ENCODE measurements around the gene PPFIBP1. TPM values are rescaled to one million over a fixed set of nuclear protein-coding genes. Genes with fewer than 3 reads are reported as not detected.
A peak's percentile ranks its signal among the peaks of the same experiment; 100 is the strongest.

Gene PPFIBP1
- polyA plus RNA-seq, 4 donors = 4.9 to 29.3 (median 12.7) TPM

- H3K4me3 ChIP-seq (ENCODE audit: low read depth in 1 of 3, low read length in 3 of 3) = no peak overlapping the region
- H3K36me3 ChIP-seq (ENCODE audit: control insufficient read depth in 3 of 3, insufficient read depth in 2 of 3, low read depth in 1 of 3, low read length in 3 of 3) = no peaks in the 10 kb centered on the region
- no peaks in the 10 kb centered on the region for H3K9me3 ChIP-seq (ENCODE audit: control insufficient read depth in 2 of 2, insufficient read depth in 1 of 2, low read depth in 1 of 2, low read length in 1 of 2)
- DNase-seq (peak; percentile 85 to 92), FAIRE-seq (no peak)
- WGBS, 3 donors = 12 to 30% (median 17%) methylated on average over 12 of the region's 12 CpGs
- H3K27me3 ChIP-seq (ENCODE audit: control insufficient read depth in 3 of 3, insufficient read depth in 3 of 3, low read length in 3 of 3) = no peaks in the 10 kb centered on the region
- peak overlapping the region in 2 of 3 donors; percentile 31 to 58 for H3K27ac ChIP-seq (ENCODE audit: low read depth in 1 of 3, low read length in 2 of 3)
- peaks cover 8 to 16% (median 12%) of the 10 kb centered on the region in 3 donors for H3K4me1 ChIP-seq (ENCODE audit: control insufficient read depth in 3 of 3, insufficient read depth in 2 of 3, low read depth in 1 of 3, low read length in 2 of 3)
Measured at GRCh38 chr12:27549801-27550652, 26.0 kb downstream of the PPFIBP1 start.

- no peak for DNase-seq
- no peak overlapping the region for H3K4me3 ChIP-seq (ENCODE audit: low read depth in 1 of 3, low read length in 3 of 3)
- no peak overlapping the region for H3K27ac ChIP-seq (ENCODE audit: low read depth in 1 of 3, low read length in 2 of 3)
- no peak for FAIRE-seq
- no peaks in the 10 kb centered on the region for H3K27me3 ChIP-seq (ENCODE audit: control insufficient read depth in 3 of 3, insufficient read depth in 3 of 3, low read length in 3 of 3)
- WGBS, 3 donors = 25 to 50% (median 29%) methylated on average over 4 of the region's 4 CpGs
- no peaks in the 10 kb centered on the region for H3K9me3 ChIP-seq (ENCODE audit: control insufficient read depth in 2 of 2, insufficient read depth in 1 of 2, low read depth in 1 of 2, low read length in 1 of 2)
- peaks cover 8 to 16% (median 14%) of the 10 kb centered on the region in 3 donors for H3K4me1 ChIP-seq (ENCODE audit: control insufficient read depth in 3 of 3, insufficient read depth in 2 of 3, low read depth in 1 of 3, low read length in 2 of 3)
- H3K36me3 ChIP-seq (ENCODE audit: control insufficient read depth in 3 of 3, insufficient read depth in 2 of 3, low read depth in 1 of 3, low read length in 3 of 3) = no peaks in the 10 kb centered on the region
Measured at GRCh38 chr12:27550653-27550975, 26.6 kb downstream of the PPFIBP1 start.

DNA sequence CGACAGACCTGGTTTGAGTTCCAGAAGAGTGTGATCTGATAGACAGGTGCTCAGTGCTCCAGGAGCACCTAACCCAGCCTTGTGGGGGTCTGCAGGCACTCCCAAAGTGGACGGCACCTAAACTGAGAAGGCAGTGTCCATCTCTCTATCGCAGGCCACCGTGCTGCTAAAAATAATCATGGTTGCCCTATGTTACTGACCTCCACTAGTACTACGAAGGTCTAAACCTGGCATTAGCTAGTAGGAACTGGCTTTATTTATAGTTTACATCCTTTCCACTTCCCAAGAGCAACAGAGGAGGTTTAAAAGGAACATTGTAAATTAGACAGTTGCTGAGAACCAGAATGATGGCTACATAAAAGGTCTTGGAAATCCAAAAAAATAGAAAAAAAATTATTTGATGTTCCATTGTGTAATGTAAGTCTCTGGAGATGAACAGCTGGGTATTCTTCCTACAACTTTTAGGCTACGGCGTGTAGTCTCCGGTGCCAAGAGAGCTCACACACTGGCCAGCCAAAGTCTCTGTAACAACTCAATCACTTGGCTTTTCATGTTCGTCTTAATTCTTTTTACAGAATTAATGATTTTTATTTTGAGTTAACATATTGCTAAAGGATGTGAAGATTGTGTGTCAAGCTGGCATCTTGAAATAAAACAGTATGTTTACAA lies 27.3 kb downstream of the PPFIBP1 start:
- FAIRE-seq (no peak), DNase-seq (no peak)
- no peaks in the 10 kb centered on the region for H3K9me3 ChIP-seq (ENCODE audit: control insufficient read depth in 2 of 2, insufficient read depth in 1 of 2, low read depth in 1 of 2, low read length in 1 of 2)
- WGBS, 3 donors = 59 to 84% (median 72%) methylated on average over 9 of the region's 9 CpGs
- H3K27me3 ChIP-seq (ENCODE audit: control insufficient read depth in 3 of 3, insufficient read depth in 3 of 3, low read length in 3 of 3) = no peaks in the 10 kb centered on the region
- no peak overlapping the region for H3K4me3 ChIP-seq (ENCODE audit: low read depth in 1 of 3, low read length in 3 of 3)
- H3K27ac ChIP-seq (ENCODE audit: low read depth in 1 of 3, low read length in 2 of 3) = no peak overlapping the region
- no peaks in the 10 kb centered on the region for H3K36me3 ChIP-seq (ENCODE audit: control insufficient read depth in 3 of 3, insufficient read depth in 2 of 3, low read depth in 1 of 3, low read length in 3 of 3)
- peaks cover 8 to 16% (median 14%) of the 10 kb centered on the region in 3 donors for H3K4me1 ChIP-seq (ENCODE audit: control insufficient read depth in 3 of 3, insufficient read depth in 2 of 3, low read depth in 1 of 3, low read length in 2 of 3)

GRCh38 chr12:27552235-27552634 lies 28.2 kb downstream of the PPFIBP1 start:
- no peak overlapping the region for H3K27ac ChIP-seq (ENCODE audit: low read depth in 1 of 3, low read length in 2 of 3)
- H3K9me3 ChIP-seq (ENCODE audit: control insufficient read depth in 2 of 2, insufficient read depth in 1 of 2, low read depth in 1 of 2, low read length in 1 of 2) = no peaks in the 10 kb centered on the region
- WGBS, 3 donors = 85 to 93% (median 85%) methylated on average over 6 of the region's 6 CpGs
- FAIRE-seq (no peak), DNase-seq (no peak)
- H3K4me3 ChIP-seq (ENCODE audit: low read depth in 1 of 3, low read length in 3 of 3) = no peak overlapping the region
- peaks cover 8 to 16% (median 14%) of the 10 kb centered on the region in 3 donors for H3K4me1 ChIP-seq (ENCODE audit: control insufficient read depth in 3 of 3, insufficient read depth in 2 of 3, low read depth in 1 of 3, low read length in 2 of 3)
- no peaks in the 10 kb centered on the region for H3K27me3 ChIP-seq (ENCODE audit: control insufficient read depth in 3 of 3, insufficient read depth in 3 of 3, low read length in 3 of 3)
- no peaks in the 10 kb centered on the region for H3K36me3 ChIP-seq (ENCODE audit: control insufficient read depth in 3 of 3, insufficient read depth in 2 of 3, low read depth in 1 of 3, low read length in 3 of 3)

- Histone ChIP-seq H3K36me3 (ENCODE audit: control insufficient read depth in 3 of 3, insufficient read depth in 2 of 3, low read depth in 1 of 3, low read length in 3 of 3) (no peaks in the 10 kb centered on the region), H3K4me1 (ENCODE audit: control insufficient read depth in 3 of 3, insufficient read depth in 2 of 3, low read depth in 1 of 3, low read length in 2 of 3) (peaks cover 8 to 16% (median 14%) of the 10 kb centered on the region in 3 donors), H3K9me3 (ENCODE audit: control insufficient read depth in 2 of 2, insufficient read depth in 1 of 2, low read depth in 1 of 2, low read length in 1 of 2) (no peaks in the 10 kb centered on the region), H3K4me3 (ENCODE audit: low read depth in 1 of 3, low read length in 3 of 3) (no peak overlapping the region), H3K27me3 (ENCODE audit: control insufficient read depth in 3 of 3, insufficient read depth in 3 of 3, low read length in 3 of 3) (no peaks in the 10 kb centered on the region), H3K27ac (ENCODE audit: low read depth in 1 of 3, low read length in 2 of 3) (no peak overlapping the region)
- FAIRE-seq (no peak), DNase-seq (no peak)
- WGBS, 3 donors = 83 to 89% (median 89%) methylated on average over 8 of the region's 8 CpGs
Measured at GRCh38 chr12:27552886-27553560, 29.0 kb downstream of the PPFIBP1 start.

GRCh38 chr12:27553941-27554340 lies 29.9 kb downstream of the PPFIBP1 start:
- no peak overlapping the region for H3K4me3 ChIP-seq (ENCODE audit: low read depth in 1 of 3, low read length in 3 of 3)
- no peaks in the 10 kb centered on the region for H3K9me3 ChIP-seq (ENCODE audit: control insufficient read depth in 2 of 2, insufficient read depth in 1 of 2, low read depth in 1 of 2, low read length in 1 of 2)
- DNase-seq = no peak
- peak overlapping the region in 1 of 3 donors; percentile 19 for H3K27ac ChIP-seq (ENCODE audit: low read depth in 1 of 3, low read length in 2 of 3)
- no peak for FAIRE-seq
- WGBS, 3 donors = 83 to 92% (median 88%) methylated on average over 3 of the region's 3 CpGs
- no peaks in the 10 kb centered on the region for H3K27me3 ChIP-seq (ENCODE audit: control insufficient read depth in 3 of 3, insufficient read depth in 3 of 3, low read length in 3 of 3)
- peaks cover 6 to 14% (median 10%) of the 10 kb centered on the region in 3 donors for H3K4me1 ChIP-seq (ENCODE audit: control insufficient read depth in 3 of 3, insufficient read depth in 2 of 3, low read depth in 1 of 3, low read length in 2 of 3)
- no peaks in the 10 kb centered on the region for H3K36me3 ChIP-seq (ENCODE audit: control insufficient read depth in 3 of 3, insufficient read depth in 2 of 3, low read depth in 1 of 3, low read length in 3 of 3)

DNA sequence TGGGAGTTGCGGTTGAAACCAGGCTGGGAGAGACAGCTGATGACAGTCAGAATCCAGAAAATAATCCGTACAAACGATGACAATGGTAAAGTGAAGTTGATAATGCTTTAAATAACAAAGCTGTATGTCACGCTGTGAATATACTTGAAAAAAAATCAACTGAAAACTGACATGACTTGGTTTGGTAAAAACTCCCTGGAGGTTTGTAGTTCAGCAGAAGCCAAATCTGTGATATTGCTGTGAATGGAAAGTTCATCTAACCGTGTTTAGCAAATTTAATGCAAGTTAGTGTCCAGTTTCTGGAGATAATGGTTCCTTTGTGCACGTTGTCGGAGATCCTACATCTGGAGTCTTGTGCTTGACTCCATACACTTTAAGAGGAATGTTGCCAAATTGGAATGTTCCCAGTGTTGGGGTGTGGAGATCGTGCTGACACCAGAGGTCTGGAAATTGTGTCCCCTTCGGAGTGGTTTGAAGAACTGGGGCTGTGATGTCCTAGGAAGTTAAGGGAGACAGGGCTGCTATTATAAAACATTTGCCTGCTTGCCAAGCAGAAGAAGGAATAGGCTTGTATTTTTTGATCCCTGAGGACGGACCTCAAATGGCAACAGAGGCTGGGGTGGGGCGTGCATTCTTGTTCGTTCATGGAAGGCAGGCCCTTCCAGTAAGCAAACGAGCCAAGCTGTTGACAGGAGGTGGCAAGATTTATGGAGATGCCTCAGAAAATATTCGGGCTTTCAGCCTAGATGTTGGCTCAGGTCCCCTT lies 30.6 kb downstream of the PPFIBP1 start:
- Histone ChIP-seq H3K9me3 (ENCODE audit: control insufficient read depth in 2 of 2, insufficient read depth in 1 of 2, low read depth in 1 of 2, low read length in 1 of 2) (no peaks in the 10 kb centered on the region), H3K27me3 (ENCODE audit: control insufficient read depth in 3 of 3, insufficient read depth in 3 of 3, low read length in 3 of 3) (no peaks in the 10 kb centered on the region), H3K36me3 (ENCODE audit: control insufficient read depth in 3 of 3, insufficient read depth in 2 of 3, low read depth in 1 of 3, low read length in 3 of 3) (no peaks in the 10 kb centered on the region), H3K4me1 (ENCODE audit: control insufficient read depth in 3 of 3, insufficient read depth in 2 of 3, low read depth in 1 of 3, low read length in 2 of 3) (peaks cover 4 to 10% (median 7%) of the 10 kb centered on the region in 3 donors), H3K27ac (ENCODE audit: low read depth in 1 of 3, low read length in 2 of 3) (peak overlapping the region in 2 of 3 donors; percentile 19 to 43), H3K4me3 (ENCODE audit: low read depth in 1 of 3, low read length in 3 of 3) (no peak overlapping the region)
- DNase-seq (peak in 1 of 2 donors; percentile 7), FAIRE-seq (no peak)
- 54 to 81% (median 76%) methylated on average over 14 of the region's 14 CpGs for WGBS, 3 donors

DNA sequence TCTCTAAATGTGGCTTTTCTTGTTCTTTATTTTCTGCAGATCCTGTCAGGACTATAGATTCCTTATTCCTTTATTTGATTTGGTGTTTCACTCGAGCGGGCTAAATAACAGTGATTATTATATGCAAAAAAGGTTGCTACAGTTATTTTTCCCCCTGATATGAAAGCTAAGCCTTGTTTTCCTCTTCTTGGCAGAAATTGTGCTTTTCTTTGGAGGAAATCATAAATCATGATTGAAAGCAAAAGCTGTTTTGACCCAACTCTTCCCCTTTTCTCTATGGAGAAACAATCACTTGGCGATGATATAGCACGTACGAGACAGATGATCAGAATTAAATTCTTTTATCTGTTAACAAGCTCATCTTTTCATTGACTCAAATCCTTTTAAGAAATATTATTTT lies 31.4 kb downstream of the PPFIBP1 start:
- no peaks in the 10 kb centered on the region for H3K9me3 ChIP-seq (ENCODE audit: control insufficient read depth in 2 of 2, insufficient read depth in 1 of 2, low read depth in 1 of 2, low read length in 1 of 2)
- H3K4me3 ChIP-seq (ENCODE audit: low read depth in 1 of 3, low read length in 3 of 3) = no peak overlapping the region
- DNase-seq (no peak), FAIRE-seq (no peak)
- no peaks in the 10 kb centered on the region for H3K27me3 ChIP-seq (ENCODE audit: control insufficient read depth in 3 of 3, insufficient read depth in 3 of 3, low read length in 3 of 3)
- peak overlapping the region in 2 of 3 donors; percentile 19 to 43 for H3K27ac ChIP-seq (ENCODE audit: low read depth in 1 of 3, low read length in 2 of 3)
- no peaks in the 10 kb centered on the region for H3K36me3 ChIP-seq (ENCODE audit: control insufficient read depth in 3 of 3, insufficient read depth in 2 of 3, low read depth in 1 of 3, low read length in 3 of 3)
- WGBS, 3 donors = 54 to 85% (median 78%) methylated on average over 5 of the region's 5 CpGs
- H3K4me1 ChIP-seq (ENCODE audit: control insufficient read depth in 3 of 3, insufficient read depth in 2 of 3, low read depth in 1 of 3, low read length in 2 of 3) = peaks cover 1 to 5% (median 2%) of the 10 kb centered on the region in 3 donors

All from small intestine (tissue), 7 donors.